ENCODE measurements around the gene CEP72.
"Not testable (repeated sequence)": the region's sequence is repeated elsewhere in the genome, so short reads cannot be mapped to it uniquely, and the experiment has no call there.

Gene CEP72

DNA sequence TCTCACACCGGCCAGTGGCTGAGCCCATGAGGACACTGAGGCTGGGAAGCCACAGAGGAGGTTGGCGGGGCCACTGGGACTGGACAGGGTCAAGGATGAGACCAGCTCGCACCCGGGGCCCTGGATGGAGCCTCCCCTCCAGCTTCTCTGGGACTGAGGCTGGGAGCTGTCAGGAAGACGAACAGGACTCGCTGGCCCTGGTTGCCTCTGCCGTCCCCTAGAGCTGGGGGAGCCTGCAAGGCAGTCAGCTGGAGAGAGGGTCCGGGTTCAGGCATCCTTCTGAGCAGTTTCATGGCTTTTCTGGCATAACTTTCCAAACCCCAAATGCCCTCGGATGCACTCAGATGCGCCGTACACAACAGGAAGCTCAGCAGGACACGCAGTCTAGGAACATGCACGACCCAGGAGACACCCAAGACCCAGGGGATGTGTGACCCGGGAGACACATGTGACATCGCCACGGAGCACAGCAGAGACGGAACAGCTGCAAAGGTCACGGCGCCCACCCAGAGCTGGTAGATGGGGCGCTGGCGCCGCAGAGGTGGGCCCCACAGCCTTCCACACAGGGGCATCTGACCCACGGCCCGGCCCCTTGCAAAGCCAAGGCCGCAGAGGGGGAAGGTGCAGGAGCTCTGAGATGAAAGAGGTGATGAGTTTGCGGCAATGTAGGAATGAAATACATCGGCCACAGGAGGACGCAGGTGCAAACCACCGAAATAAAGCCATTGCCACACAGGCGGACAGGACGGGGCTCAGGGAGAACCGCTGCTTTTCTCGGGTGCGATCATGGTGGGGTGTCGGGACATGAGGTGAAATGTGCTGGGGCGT lies 63.9 kb downstream of the CEP72 start:
- Histone ChIP-seq H3K27ac (ENCODE audit: low read depth, low read length) (no peak overlapping the region), H3K4me1 (ENCODE audit: control insufficient read depth, insufficient read depth, low read length) (peaks cover 15% of the 10 kb centered on the region; the same call in 1 of the 2 replicates), H3K9ac (ENCODE audit: low read length) (no peak overlapping the region), H3K27me3 (ENCODE audit: control insufficient read depth, insufficient read depth, low read length) (peaks cover 45% of the 10 kb centered on the region), H3K4me3 (ENCODE audit: low read depth, low read length) (no peak overlapping the region), H3K9me3 (ENCODE audit: control insufficient read depth, insufficient read depth, low read depth, low read length) (no peaks in the 10 kb centered on the region), H3K36me3 (ENCODE audit: control insufficient read depth, insufficient read depth, low read length) (no peaks in the 10 kb centered on the region)

- Histone ChIP-seq H3K4me1 (ENCODE audit: control insufficient read depth, insufficient read depth, low read length) (peaks cover 15% of the 10 kb centered on the region; the same call in 1 of the 2 replicates), H3K36me3 (ENCODE audit: control insufficient read depth, insufficient read depth, low read length) (no peaks in the 10 kb centered on the region), H3K4me3 (ENCODE audit: low read depth, low read length) (no peak overlapping the region), H3K9ac (ENCODE audit: low read length) (no peak overlapping the region), H3K27ac (ENCODE audit: low read depth, low read length) (no peak overlapping the region), H3K9me3 (ENCODE audit: control insufficient read depth, insufficient read depth, low read depth, low read length) (no peaks in the 10 kb centered on the region), H3K27me3 (ENCODE audit: control insufficient read depth, insufficient read depth, low read length) (peaks cover 45% of the 10 kb centered on the region)
These were observed 64.5 kb downstream of the CEP72 start for GRCh38 chr5:676699-677076.

GRCh38 chr5:677131-678101 lies 65.3 kb downstream of the CEP72 start:
- no peaks in the 10 kb centered on the region for H3K36me3 ChIP-seq (ENCODE audit: control insufficient read depth, insufficient read depth, low read length)
- H3K9me3 ChIP-seq (ENCODE audit: control insufficient read depth, insufficient read depth, low read depth, low read length) = no peaks in the 10 kb centered on the region
- no peak overlapping the region for H3K27ac ChIP-seq (ENCODE audit: low read depth, low read length)
- H3K4me3 ChIP-seq (ENCODE audit: low read depth, low read length) = no peak overlapping the region
- H3K9ac ChIP-seq (ENCODE audit: low read length) = no peak overlapping the region
- H3K27me3 ChIP-seq (ENCODE audit: control insufficient read depth, insufficient read depth, low read length) = peaks cover 42% of the 10 kb centered on the region
- H3K4me1 ChIP-seq (ENCODE audit: control insufficient read depth, insufficient read depth, low read length) = peaks cover 8% of the 10 kb centered on the region; the same call in 1 of the 2 replicates

- not testable (repeated sequence) for H3K9ac ChIP-seq (ENCODE audit: low read length); H3K27ac ChIP-seq (ENCODE audit: low read depth, low read length); H3K36me3 ChIP-seq (ENCODE audit: control insufficient read depth, insufficient read depth, low read length); H3K4me3 ChIP-seq (ENCODE audit: low read depth, low read length); H3K4me1 ChIP-seq (ENCODE audit: control insufficient read depth, insufficient read depth, low read length); H3K9me3 ChIP-seq (ENCODE audit: control insufficient read depth, insufficient read depth, low read depth, low read length)
- peaks cover 35% of the 10 kb centered on the region; the same call in 1 of the 2 replicates for H3K27me3 ChIP-seq (ENCODE audit: control insufficient read depth, insufficient read depth, low read length)
These were observed 66.4 kb downstream of the CEP72 start for GRCh38 chr5:678521-678920.

DNA sequence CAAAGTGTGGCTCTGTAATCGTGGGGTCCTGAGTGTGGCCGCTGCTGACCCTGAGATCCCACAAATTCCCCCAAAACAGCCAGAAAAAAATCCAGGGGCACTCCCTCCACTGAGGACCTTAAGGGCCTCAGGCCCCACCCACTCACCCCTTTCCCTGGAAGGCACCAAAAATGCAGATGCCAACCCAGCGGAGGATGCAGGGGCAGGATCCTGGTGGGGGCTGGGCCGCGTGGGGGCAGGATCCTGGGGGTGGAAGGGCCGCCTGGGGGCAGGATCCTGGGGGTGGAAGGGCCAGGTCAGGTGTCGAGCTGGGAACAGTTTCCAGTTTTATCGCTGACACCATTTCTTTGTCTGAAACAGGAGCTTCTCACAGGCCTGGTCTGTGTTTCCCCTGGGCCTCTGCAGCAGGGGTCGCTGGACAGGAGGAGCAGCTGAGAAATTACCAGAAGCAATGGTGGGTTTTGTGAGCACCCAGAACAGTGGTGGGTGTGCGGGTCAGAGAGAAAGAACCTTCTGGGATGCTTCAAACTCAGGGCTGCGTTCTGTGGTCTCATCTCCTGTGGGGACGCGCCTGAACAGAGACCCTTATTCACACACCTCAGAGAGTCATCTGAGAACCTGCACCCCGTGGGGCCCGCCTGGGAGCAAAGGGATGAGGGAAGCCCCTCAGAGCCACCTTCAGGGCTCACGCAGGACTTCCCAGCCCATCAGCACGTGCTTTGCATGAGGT lies 67.2 kb downstream of the CEP72 start:
- H3K27ac ChIP-seq (ENCODE audit: low read depth, low read length); H3K9ac ChIP-seq (ENCODE audit: low read length); H3K4me1 ChIP-seq (ENCODE audit: control insufficient read depth, insufficient read depth, low read length); H3K36me3 ChIP-seq (ENCODE audit: control insufficient read depth, insufficient read depth, low read length); H3K9me3 ChIP-seq (ENCODE audit: control insufficient read depth, insufficient read depth, low read depth, low read length); H3K4me3 ChIP-seq (ENCODE audit: low read depth, low read length): not testable (repeated sequence)
- H3K27me3 ChIP-seq (ENCODE audit: control insufficient read depth, insufficient read depth, low read length) = peaks cover 30% of the 10 kb centered on the region; the same call in 1 of the 2 replicates

- H3K4me1 ChIP-seq (ENCODE audit: control insufficient read depth, insufficient read depth, low read length); H3K4me3 ChIP-seq (ENCODE audit: low read depth, low read length); H3K36me3 ChIP-seq (ENCODE audit: control insufficient read depth, insufficient read depth, low read length); H3K9ac ChIP-seq (ENCODE audit: low read length); H3K27ac ChIP-seq (ENCODE audit: low read depth, low read length); H3K9me3 ChIP-seq (ENCODE audit: control insufficient read depth, insufficient read depth, low read depth, low read length): not testable (repeated sequence)
- peaks cover 35% of the 10 kb centered on the region; the same call in 1 of the 2 replicates for H3K27me3 ChIP-seq (ENCODE audit: control insufficient read depth, insufficient read depth, low read length)
These were observed 68.1 kb downstream of the CEP72 start for GRCh38 chr5:680118-680795.

DNA sequence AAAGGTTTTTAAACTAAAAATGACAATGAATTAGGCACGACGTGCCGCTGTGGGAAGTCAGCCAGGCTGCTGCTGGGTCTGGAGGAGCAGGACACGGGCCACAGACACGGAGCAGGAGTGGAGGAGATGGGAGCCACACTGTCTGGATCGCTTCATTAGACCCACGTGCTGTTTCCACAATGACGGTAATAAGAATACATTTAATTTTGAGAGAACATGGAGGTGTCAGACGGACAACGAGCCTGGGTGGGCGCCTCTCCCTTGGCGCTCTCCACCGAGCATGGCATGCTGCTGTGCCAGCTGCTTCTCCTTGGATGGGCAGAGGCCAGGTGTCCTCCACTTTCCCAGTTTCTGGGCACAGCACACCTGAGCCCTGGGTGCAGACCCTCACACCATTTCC lies 68.7 kb downstream of the CEP72 start:
- H3K4me3 ChIP-seq (ENCODE audit: low read depth, low read length) = not testable (repeated sequence)
- H3K27me3 ChIP-seq (ENCODE audit: control insufficient read depth, insufficient read depth, low read length) = peaks cover 38% of the 10 kb centered on the region; the same call in 1 of the 2 replicates

GRCh38 chr5:681317-682191 lies 69.4 kb downstream of the CEP72 start:
- H3K9ac ChIP-seq (ENCODE audit: low read length); H3K9me3 ChIP-seq (ENCODE audit: control insufficient read depth, insufficient read depth, low read depth, low read length); H3K36me3 ChIP-seq (ENCODE audit: control insufficient read depth, insufficient read depth, low read length); H3K4me3 ChIP-seq (ENCODE audit: low read depth, low read length); H3K27ac ChIP-seq (ENCODE audit: low read depth, low read length); H3K4me1 ChIP-seq (ENCODE audit: control insufficient read depth, insufficient read depth, low read length): not testable (repeated sequence)
- H3K27me3 ChIP-seq (ENCODE audit: control insufficient read depth, insufficient read depth, low read length) = peaks cover 32% of the 10 kb centered on the region; the same call in 1 of the 2 replicates

More for the DNA sequence above, 68.7 kb downstream of the CEP72 start:
- not testable (repeated sequence) for H3K27ac ChIP-seq (ENCODE audit: low read depth, low read length); H3K9me3 ChIP-seq (ENCODE audit: control insufficient read depth, insufficient read depth, low read depth, low read length); H3K4me1 ChIP-seq (ENCODE audit: control insufficient read depth, insufficient read depth, low read length); H3K36me3 ChIP-seq (ENCODE audit: control insufficient read depth, insufficient read depth, low read length); H3K9ac ChIP-seq (ENCODE audit: low read length)

GRCh38 chr5:682216-682615 lies 70.1 kb downstream of the CEP72 start:
- H3K27me3 ChIP-seq (ENCODE audit: control insufficient read depth, insufficient read depth, low read length) = peaks cover 26% of the 10 kb centered on the region; the same call in 1 of the 2 replicates
- H3K9me3 ChIP-seq (ENCODE audit: control insufficient read depth, insufficient read depth, low read depth, low read length); H3K36me3 ChIP-seq (ENCODE audit: control insufficient read depth, insufficient read depth, low read length); H3K4me3 ChIP-seq (ENCODE audit: low read depth, low read length); H3K27ac ChIP-seq (ENCODE audit: low read depth, low read length); H3K4me1 ChIP-seq (ENCODE audit: control insufficient read depth, insufficient read depth, low read length); H3K9ac ChIP-seq (ENCODE audit: low read length): not testable (repeated sequence)

All from HUES6 (cell line).